Tibial nerve (tissue), 4 donors: ENCODE data around the gene RAI1.
A peak's percentile ranks its signal among the peaks of the same experiment; 100 is the strongest.

ENCODE experiments used
- CTCF ChIP-seq, 5 experiments: fragments of 200-600 bp in 3 of 5; fragments of 450-650 bp in 2 of 5; sonication (generic) in 3 of 5; IDR thresholded peaks; one replicate each; pipeline ENCODE4 v1.5.1; 2016 to 2019; ENCODE audit warnings: antibody characterized with exemption in 5 of 5, mild to moderate bottlenecking in 3 of 5, moderate library complexity in 2 of 5
- EP300 ChIP-seq, 2 donors: sonication (generic); formaldehyde crosslinking; IDR thresholded peaks; one replicate each; pipeline ENCODE4 v1.6.1; 2017; ENCODE audit warnings: antibody characterized with exemption in 2 of 2, mild to moderate bottlenecking in 1 of 2
- POLR2A ChIP-seq, 2 donors: fragments of 450-650 bp; IDR thresholded peaks; one replicate each; pipeline ENCODE4 v1.6.1; 2017; ENCODE audit warnings: antibody characterized with exemption in 2 of 2, mild to moderate bottlenecking in 2 of 2, moderate library complexity in 2 of 2

GRCh38 chr17:17724307-17725010 is 43.2 kb downstream of the RAI1 start:
- TF ChIP-seq CTCF (IDR thresholded peaks at IDR 0.05) (no peak), POLR2A (IDR thresholded peaks at IDR 0.05) (no peak), EP300 (IDR thresholded peaks at IDR 0.05) (peak in 1 of 2 donors; percentile 13)
